Breast epithelium (tissue), 4 donors: ENCODE measurements around the gene ADPRS. TPM values are rescaled to one million over a fixed set of nuclear protein-coding genes. Genes with fewer than 3 reads are reported as not detected.

Source experiments
- DNase-seq, 2 donors: peaks; one replicate each; pipeline ENCODE4 v3.0.0-alpha.2; 2019; ENCODE audit warnings: low spot score in 2 of 2
- H3K27ac ChIP-seq, 2 donors: fragments of 200-600 bp; sonication (generic) in 1 of 2; one replicate each; pipeline ENCODE4 v1.5.1; 2016 to 2019; ENCODE audit warnings: mild to moderate bottlenecking in 1 of 2
- H3K27me3 ChIP-seq, 2 donors: fragments of 200-600 bp; sonication (generic) in 1 of 2; one replicate each; pipeline versions ENCODE4 v1.5.1 to v1.6.0; 2017 to 2019; ENCODE audit warnings: control low read depth in 1 of 2, mild to moderate bottlenecking in 1 of 2
- H3K36me3 ChIP-seq: fragments of 200-600 bp; one replicate; pipeline ENCODE4 v1.5.1; 2019
- H3K4me1 ChIP-seq, 2 donors: fragments of 200-600 bp; sonication (generic); one replicate each; pipeline ENCODE4 v1.5.1; 2016 to 2019; ENCODE audit warnings: control low read depth in 1 of 2
- H3K4me3 ChIP-seq, 3 donors: fragments of 200-600 bp; sonication (generic); 1 replicate in 2 of 3; 2 replicates in 1 of 3; pipeline ENCODE4 v1.5.1; 2016 to 2019; ENCODE audit warnings: mild to moderate bottlenecking in 3 of 3, moderate library complexity in 2 of 3
- H3K9me3 ChIP-seq, 2 donors: fragments of 200-600 bp; sonication (generic) in 1 of 2; one replicate each; pipeline ENCODE4 v1.5.1; 2016 to 2019; ENCODE audit warnings: control low read depth in 1 of 2
- POLR2A ChIP-seq: fragments of 450-650 bp; IDR thresholded peaks from one replicate; pipeline ENCODE4 v1.6.1; 2016; ENCODE audit warnings: antibody characterized with exemption, mild to moderate bottlenecking, moderate library complexity
- POLR2AphosphoS5 ChIP-seq, 3 donors: sonication (generic); formaldehyde crosslinking; IDR thresholded peaks; one replicate each; pipeline ENCODE4 v1.6.1; 2017; ENCODE audit warnings: antibody characterized with exemption in 3 of 3
- intact Hi-C: fragments of 100-400 bp; cut with DNase I; formaldehyde crosslinking; loops from one replicate; pipeline ENCODE4 v1.15.1; 2023; ENCODE audit warnings: low total_unique reads
- total RNA-seq, 3 donors: library from RNA; depleted of rRNA; stranded (reverse); fragments of >200 nt; gene quantifications; one replicate each; pipeline ENCODE4 v1.1.0, GENCODE V29; 2016
- TF ChIP-seq, protein P1 (sequence below), 3 donors: fragments of 450-650 bp; IDR thresholded peaks; one replicate each; pipeline ENCODE4 v1.5.1; 2016 to 2017; ENCODE audit warnings: antibody characterized with exemption in 3 of 3, mild to moderate bottlenecking in 3 of 3, moderate library complexity in 3 of 3

ADPRS gene
- total RNA-seq, 3 donors from 2014 or later: 26.2 to 48.7 (median 39.7) TPM

DNA sequence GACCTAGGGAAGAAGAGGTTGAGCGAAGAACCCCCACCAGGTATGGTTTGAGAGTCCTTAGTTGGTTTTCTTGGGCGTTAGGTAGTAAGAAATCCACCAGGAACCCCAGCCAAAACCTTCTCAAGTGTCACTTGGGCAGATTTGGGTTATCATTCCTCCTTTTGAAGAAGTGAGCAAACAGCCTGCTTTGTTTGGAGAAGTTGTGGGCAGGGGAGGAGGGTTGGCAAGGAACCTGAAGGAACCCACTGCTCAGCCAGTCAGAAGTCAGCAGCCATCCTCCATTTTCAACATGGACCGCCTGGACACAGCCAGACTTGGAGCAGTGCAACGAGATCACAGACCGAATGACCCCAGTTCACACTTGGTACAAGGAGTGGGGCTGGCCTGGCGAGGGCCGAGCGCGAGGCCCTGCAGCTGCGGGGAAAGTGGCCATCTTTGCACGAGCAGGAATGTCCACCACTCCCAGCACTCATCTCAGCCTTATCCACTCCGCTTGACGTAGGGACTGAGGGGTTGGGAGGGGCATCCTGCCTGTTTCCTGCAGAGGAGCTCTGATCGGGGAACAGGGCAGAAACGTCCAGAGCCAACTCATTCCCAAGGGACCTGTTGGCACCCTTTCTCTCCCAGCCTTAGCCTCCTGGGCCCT lies 7.2 kb downstream of the ADPRS start:
- Histone ChIP-seq H3K4me1 (peaks cover 0 to 18% of the 10 kb centered on the region in 2 donors), H3K36me3 (no peaks in the 10 kb centered on the region)
- intact Hi-C loops: loop anchor here (5.0 kb wide), 2 partner anchors 191 to 1846 kb away; no protein-coding TSS in a partner anchor

GRCh38 chr1:36096500-36097432 lies 8.1 kb downstream of the ADPRS start:
- intact Hi-C loops: loop anchor here (5.0 kb wide), 2 partner anchors 191 to 1846 kb away; no protein-coding TSS in a partner anchor
- Histone ChIP-seq H3K27me3 (no peaks in the 10 kb centered on the region), H3K9me3 (no peaks in the 10 kb centered on the region), H3K4me1 (peaks cover 0 to 18% of the 10 kb centered on the region in 2 donors), H3K36me3 (no peaks in the 10 kb centered on the region), H3K27ac (peak overlapping the region; percentile 25 to 35), H3K4me3 (no peak overlapping the region)
- no peak for DNase-seq
- TF ChIP-seq, protein P1, sequence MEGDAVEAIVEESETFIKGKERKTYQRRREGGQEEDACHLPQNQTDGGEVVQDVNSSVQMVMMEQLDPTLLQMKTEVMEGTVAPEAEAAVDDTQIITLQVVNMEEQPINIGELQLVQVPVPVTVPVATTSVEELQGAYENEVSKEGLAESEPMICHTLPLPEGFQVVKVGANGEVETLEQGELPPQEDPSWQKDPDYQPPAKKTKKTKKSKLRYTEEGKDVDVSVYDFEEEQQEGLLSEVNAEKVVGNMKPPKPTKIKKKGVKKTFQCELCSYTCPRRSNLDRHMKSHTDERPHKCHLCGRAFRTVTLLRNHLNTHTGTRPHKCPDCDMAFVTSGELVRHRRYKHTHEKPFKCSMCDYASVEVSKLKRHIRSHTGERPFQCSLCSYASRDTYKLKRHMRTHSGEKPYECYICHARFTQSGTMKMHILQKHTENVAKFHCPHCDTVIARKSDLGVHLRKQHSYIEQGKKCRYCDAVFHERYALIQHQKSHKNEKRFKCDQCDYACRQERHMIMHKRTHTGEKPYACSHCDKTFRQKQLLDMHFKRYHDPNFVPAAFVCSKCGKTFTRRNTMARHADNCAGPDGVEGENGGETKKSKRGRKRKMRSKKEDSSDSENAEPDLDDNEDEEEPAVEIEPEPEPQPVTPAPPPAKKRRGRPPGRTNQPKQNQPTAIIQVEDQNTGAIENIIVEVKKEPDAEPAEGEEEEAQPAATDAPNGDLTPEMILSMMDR (IDR thresholded peaks at IDR 0.05): no peak
- TF ChIP-seq POLR2AphosphoS5 (IDR thresholded peaks at IDR 0.05): no peak

More for the DNA sequence above, 7.2 kb downstream of the ADPRS start:
- Histone ChIP-seq H3K27me3 (no peaks in the 10 kb centered on the region), H3K4me3 (no peak overlapping the region), H3K27ac (peak overlapping the region; percentile 35 to 79), H3K9me3 (no peaks in the 10 kb centered on the region)
- TF ChIP-seq, protein P1 (IDR thresholded peaks at IDR 0.05): no peak
- no peak for TF ChIP-seq POLR2AphosphoS5 (IDR thresholded peaks at IDR 0.05)
- no peak for TF ChIP-seq POLR2A
- no peak for DNase-seq

DNA sequence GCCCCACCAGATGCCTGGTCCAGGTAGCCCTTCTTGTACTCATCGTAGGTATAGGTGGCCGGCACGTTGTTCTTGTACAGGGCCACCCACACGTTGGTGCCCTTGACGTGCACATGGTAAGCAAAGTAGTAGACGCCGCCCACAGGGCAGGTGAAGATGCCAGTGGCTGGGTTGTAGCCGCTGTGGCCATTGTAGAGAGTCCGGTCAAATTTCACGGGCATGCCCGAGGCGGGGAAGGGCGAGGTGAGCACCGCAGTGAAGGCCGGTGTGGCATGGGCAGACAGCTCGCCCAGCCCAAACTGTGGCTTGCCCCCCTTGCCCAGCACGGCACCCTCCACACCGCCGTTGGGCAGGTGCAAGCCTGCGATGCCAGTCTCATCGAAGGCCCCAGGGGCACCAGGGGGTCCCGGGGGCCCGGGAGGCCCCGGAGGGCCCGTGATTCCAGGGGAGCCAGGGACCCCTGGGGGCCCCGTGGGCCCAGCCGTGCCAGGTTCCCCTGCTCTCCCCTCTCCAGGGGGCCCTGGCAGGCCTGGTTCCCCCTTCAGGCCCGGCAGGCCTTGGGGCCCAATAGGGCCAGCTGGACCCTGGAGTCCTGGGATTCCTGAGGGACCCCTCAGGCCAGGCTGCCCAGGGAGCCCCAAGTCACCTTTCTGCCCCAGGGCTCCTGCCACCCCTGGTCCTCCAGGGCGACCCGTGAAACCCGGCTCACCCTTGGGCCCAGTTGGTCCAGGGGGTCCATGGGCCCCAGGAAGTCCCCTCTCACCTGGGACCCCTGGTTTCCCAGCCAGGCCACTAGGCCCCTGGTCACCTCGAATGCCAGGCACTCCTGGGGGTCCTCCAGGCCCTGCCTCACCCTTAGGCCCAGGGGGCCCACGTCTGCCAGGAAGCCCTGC lies 9.2 kb downstream of the ADPRS start:
- Histone ChIP-seq H3K27me3 (no peaks in the 10 kb centered on the region), H3K4me1 (peaks cover 0 to 17% of the 10 kb centered on the region in 2 donors), H3K27ac (no peak overlapping the region), H3K9me3 (no peaks in the 10 kb centered on the region), H3K36me3 (no peaks in the 10 kb centered on the region), H3K4me3 (no peak overlapping the region)
- TF ChIP-seq, protein P1 (IDR thresholded peaks at IDR 0.05): no peak
- TF ChIP-seq POLR2A: no peak
- TF ChIP-seq POLR2AphosphoS5 (IDR thresholded peaks at IDR 0.05): no peak
- intact Hi-C loops: loop anchor here (5.0 kb wide), 2 partner anchors 189 to 1844 kb away; no protein-coding TSS in a partner anchor
- DNase-seq: no peak

GRCh38 chr1:36098650-36099365 lies 10.1 kb downstream of the ADPRS start:
- H3K36me3 ChIP-seq: no peaks in the 10 kb centered on the region
- TF ChIP-seq POLR2A (no peak), POLR2AphosphoS5 (IDR thresholded peaks at IDR 0.05) (no peak)
- TF ChIP-seq, protein P1 (IDR thresholded peaks at IDR 0.05): no peak
- intact Hi-C loops: loop anchor here (5.0 kb wide), 2 partner anchors 188 to 1843 kb away; no protein-coding TSS in a partner anchor
- no peak overlapping the region for H3K27ac ChIP-seq
- H3K4me1 ChIP-seq: peaks cover 0 to 9% of the 10 kb centered on the region in 2 donors
- H3K9me3 ChIP-seq: no peaks in the 10 kb centered on the region
- H3K27me3 ChIP-seq: no peaks in the 10 kb centered on the region
- no peak for DNase-seq
- no peak overlapping the region for H3K4me3 ChIP-seq
